ENCODE measurements around the gene KASH5. TPM values are rescaled to one million over a fixed set of nuclear protein-coding genes. Genes with fewer than 3 reads are reported as not detected.

The KASH5 gene
- polyA plus RNA-seq, 1 experiment, result not detected

DNA sequence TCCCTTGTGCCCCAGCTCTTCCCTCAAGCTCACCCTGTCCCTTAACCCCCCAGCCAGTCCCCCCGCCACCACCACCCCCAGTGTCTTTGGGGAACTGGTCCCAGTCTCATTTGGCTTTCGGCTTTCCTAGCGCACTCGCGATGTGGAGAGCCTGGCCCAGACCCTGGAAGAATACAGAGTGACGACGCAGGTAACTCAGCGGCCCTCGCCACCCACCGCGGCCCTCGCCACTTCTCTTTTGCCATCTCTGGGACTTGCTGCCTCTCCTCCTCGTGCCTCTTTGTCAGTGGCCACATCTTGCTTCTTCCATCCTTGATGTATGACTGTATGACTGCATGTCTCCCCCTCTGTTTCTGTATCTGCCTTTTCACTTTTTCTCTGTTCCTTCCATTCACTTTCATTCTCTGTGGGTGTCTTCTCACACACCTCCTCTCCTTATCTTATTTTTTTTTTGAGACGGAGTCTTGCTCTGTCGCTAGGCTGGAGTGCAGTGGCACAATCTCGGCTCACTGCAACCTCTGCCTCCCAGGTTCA is 19.5 kb downstream of the KASH5 start:
- ChIA-PET POLR2A (no interaction called here), CTCF (no interaction called here)
- TF ChIP-seq, protein P1, sequence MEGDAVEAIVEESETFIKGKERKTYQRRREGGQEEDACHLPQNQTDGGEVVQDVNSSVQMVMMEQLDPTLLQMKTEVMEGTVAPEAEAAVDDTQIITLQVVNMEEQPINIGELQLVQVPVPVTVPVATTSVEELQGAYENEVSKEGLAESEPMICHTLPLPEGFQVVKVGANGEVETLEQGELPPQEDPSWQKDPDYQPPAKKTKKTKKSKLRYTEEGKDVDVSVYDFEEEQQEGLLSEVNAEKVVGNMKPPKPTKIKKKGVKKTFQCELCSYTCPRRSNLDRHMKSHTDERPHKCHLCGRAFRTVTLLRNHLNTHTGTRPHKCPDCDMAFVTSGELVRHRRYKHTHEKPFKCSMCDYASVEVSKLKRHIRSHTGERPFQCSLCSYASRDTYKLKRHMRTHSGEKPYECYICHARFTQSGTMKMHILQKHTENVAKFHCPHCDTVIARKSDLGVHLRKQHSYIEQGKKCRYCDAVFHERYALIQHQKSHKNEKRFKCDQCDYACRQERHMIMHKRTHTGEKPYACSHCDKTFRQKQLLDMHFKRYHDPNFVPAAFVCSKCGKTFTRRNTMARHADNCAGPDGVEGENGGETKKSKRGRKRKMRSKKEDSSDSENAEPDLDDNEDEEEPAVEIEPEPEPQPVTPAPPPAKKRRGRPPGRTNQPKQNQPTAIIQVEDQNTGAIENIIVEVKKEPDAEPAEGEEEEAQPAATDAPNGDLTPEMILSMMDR (IDR thresholded peaks at IDR 0.05; ENCODE audit: insufficient read depth, low read depth, low read length), result no peak
- no peak overlapping the region for H3K4me3 ChIP-seq (ENCODE audit: low read depth, low read length)
- DNase-seq (ENCODE audit: low read depth), result no peak
- no peaks in the 10 kb centered on the region for H3K36me3 ChIP-seq (ENCODE audit: control insufficient read depth, insufficient read depth, low read length)
- peaks cover 1% of the 10 kb centered on the region for H3K27me3 ChIP-seq (ENCODE audit: control insufficient read depth, insufficient read depth, low read length)

DNA sequence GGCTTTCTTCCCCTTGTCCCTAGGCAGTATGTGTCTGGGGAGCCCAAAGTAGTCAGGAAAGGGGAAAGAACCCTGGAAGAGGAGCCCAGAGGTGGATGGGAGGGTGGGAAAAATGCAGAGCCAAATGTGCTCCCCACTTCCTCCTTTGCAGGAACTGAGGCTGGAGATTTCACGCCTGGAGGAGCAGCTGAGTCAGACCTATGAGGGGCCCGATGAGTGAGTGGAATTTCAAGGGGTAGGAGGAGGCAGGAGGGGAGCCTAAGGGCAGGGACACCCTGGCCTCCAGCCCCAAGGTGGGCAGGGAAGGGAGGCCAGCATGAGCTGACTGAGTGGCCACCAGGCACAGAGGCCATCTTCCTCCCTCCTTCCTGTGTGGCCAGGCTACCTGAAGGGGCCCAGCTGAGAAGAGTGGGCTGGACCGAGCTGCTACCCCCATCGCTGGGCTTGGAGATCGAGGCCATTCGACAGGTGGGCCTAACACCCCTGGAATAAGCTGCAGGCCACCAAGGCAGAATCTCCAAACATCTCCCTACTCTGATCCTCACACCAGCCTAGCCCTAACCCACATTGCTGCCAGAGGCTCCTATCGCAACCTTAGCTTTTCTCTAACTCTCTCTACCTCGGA is 20.9 kb downstream of the KASH5 start:
- POLR2A ChIA-PET, result no interaction called here
- CTCF ChIA-PET, result interaction anchor here (0.6 to 1.6 kb wide), 3 partner anchors 17 to 151 kb away, joined by 3 to 6 read pairs (median 3); no protein-coding TSS in a partner anchor

DNA sequence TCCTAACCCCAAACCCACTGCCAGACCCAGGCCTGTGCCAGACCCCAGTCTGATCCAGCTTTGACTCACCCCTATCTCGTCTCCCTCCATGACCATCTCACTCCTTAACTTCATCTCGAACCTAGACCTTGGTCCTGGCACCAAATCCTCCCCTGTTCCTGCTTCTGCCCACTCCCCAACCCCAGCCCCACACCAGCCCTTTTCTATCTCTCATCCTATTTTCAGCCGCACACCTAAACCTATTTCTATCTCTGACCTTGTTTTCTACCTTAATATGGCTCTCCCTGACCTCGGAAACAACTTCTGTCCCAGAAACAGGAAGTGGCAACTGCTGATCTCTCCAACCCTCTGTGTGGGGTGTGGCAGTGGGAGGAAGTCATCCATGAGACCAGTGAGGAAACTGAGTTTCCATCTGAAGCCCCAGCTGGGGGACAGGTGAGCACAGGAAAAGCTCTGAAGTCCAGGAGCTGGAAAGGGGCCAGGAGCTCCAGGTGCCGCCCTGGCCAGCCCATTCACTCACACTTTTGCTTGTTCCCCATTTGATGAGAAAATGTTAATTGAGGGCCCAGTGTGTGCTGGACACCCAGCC is 21.5 kb downstream of the KASH5 start:
- Histone ChIP-seq H3K4me3 (ENCODE audit: low read depth, low read length) (no peak overlapping the region), H3K36me3 (ENCODE audit: control insufficient read depth, insufficient read depth, low read length) (no peaks in the 10 kb centered on the region), H3K27me3 (ENCODE audit: control insufficient read depth, insufficient read depth, low read length) (peaks cover 1% of the 10 kb centered on the region)
- DNase-seq (ENCODE audit: low read depth), result no peak
- ChIA-PET POLR2A (no interaction called here), CTCF (interaction anchor here (0.6 to 1.6 kb wide), 2 partner anchors 18 to 152 kb away, joined by 3 to 6 read pairs; no protein-coding TSS in a partner anchor)
- TF ChIP-seq, protein P1 (IDR thresholded peaks at IDR 0.05; ENCODE audit: insufficient read depth, low read depth, low read length), result no peak

More for the DNA sequence above, 20.9 kb downstream of the KASH5 start:
- peaks cover 1% of the 10 kb centered on the region for H3K27me3 ChIP-seq (ENCODE audit: control insufficient read depth, insufficient read depth, low read length)
- TF ChIP-seq, protein P1 (IDR thresholded peaks at IDR 0.05; ENCODE audit: insufficient read depth, low read depth, low read length), result no peak
- H3K4me3 ChIP-seq (ENCODE audit: low read depth, low read length), result no peak overlapping the region
- no peaks in the 10 kb centered on the region for H3K36me3 ChIP-seq (ENCODE audit: control insufficient read depth, insufficient read depth, low read length)
- DNase-seq (ENCODE audit: low read depth), result no peak

DNA sequence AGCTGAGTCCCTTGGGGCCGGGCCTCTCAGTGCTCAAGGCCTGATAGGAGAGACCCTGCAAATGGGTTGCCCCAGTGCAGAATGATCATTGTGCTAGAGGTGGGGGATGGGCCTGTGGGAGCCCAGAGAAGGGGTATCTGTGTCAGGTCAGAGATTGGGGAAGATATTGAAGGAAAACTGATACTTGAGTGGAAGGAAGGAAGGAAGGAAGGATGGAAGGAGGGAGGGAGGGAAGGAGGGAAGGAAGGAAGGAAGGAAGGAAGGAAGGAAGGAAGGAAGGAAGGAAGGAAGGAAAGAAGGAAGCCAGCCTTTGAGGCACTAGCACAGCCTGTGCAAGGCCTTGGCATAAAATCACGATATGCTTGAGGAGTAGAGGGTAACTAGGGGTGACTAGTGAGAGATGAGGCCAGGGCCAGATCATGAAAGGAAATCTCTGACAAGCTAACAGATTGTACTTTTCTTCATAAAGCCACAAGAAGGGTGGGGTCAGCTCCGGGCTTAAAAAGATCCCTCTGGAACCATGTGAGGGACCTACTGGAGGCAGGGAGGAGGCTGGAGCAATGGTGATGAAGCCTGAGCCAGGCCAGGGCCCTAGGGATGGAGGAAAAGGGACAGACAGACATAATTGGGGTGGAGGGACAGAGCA is 23.8 kb downstream of the KASH5 start:
- DNase-seq (ENCODE audit: low read depth), result no peak
- ChIA-PET POLR2A (no interaction called here), CTCF (interaction anchor here (2.4 kb wide), 1 partner anchor 20 kb away, joined by 7 read pairs; no protein-coding TSS in a partner anchor)
- TF ChIP-seq, protein P1 (IDR thresholded peaks at IDR 0.05; ENCODE audit: insufficient read depth, low read depth, low read length), result no peak
- H3K27me3 ChIP-seq (ENCODE audit: control insufficient read depth, insufficient read depth, low read length), result peaks cover 1% of the 10 kb centered on the region
- no peaks in the 10 kb centered on the region for H3K36me3 ChIP-seq (ENCODE audit: control insufficient read depth, insufficient read depth, low read length)
- no peak overlapping the region for H3K4me3 ChIP-seq (ENCODE audit: low read depth, low read length)

DNA sequence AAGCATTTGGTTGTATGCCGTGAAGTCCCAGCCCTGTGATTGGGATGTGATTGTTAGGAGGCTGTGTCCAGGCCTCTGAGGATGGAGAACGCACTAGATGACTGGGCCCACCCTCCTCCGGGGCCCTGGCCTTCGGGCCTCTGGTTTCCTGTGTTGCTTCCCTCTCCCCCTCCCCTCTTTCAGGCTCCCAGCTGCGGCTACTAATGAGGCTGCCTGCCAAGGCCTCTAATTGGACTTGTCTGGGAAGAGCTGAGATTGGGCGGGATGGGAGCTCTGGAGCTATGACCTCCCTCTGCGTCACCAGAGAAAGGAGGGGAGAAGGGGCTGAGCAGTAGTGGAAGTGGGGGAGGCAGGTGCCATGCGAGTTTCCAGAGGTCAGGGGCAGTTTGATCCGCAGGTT is 25.3 kb downstream of the KASH5 start:
- TF ChIP-seq, protein P1 (IDR thresholded peaks at IDR 0.05; ENCODE audit: insufficient read depth, low read depth, low read length), result no peak
- ChIA-PET CTCF (interaction anchor here (0.8 to 1.4 kb wide), 2 partner anchors 29 to 157 kb away, joined by 3 read pairs; no protein-coding TSS in a partner anchor), POLR2A (no interaction called here)
- DNase-seq (ENCODE audit: low read depth), result no peak
- no peak overlapping the region for H3K4me3 ChIP-seq (ENCODE audit: low read depth, low read length)
- no peaks in the 10 kb centered on the region for H3K36me3 ChIP-seq (ENCODE audit: control insufficient read depth, insufficient read depth, low read length)
- peaks cover 4% of the 10 kb centered on the region for H3K27me3 ChIP-seq (ENCODE audit: control insufficient read depth, insufficient read depth, low read length)

Data from BJ (cell line).